Measurements from ENCODE around the gene FCHSD2.

FCHSD2 gene

GRCh38 chr11:73185680-73186293 is 43.7 kb upstream of the FCHSD2 start:
- H3K9ac ChIP-seq (ENCODE audit: low read depth, low read length): no peak overlapping the region
- no peak overlapping the region for H2AFZ ChIP-seq (ENCODE audit: low read depth, low read length)
- no peak overlapping the region for H3K4me3 ChIP-seq (ENCODE audit: low read depth in 1 of 2, low read length in 2 of 2)
- TF ChIP-seq CTCF (IDR thresholded peaks at IDR 0.05; ENCODE audit: borderline replicate concordance, extremely low read depth, low read length, poor library complexity, severe bottlenecking) (no peak), EZH2 (IDR thresholded peaks at IDR 0.05; ENCODE audit: borderline replicate concordance, low read depth, low read length, severe bottlenecking) (no peak)
- no peaks in the 10 kb centered on the region for H3K79me2 ChIP-seq (ENCODE audit: insufficient read depth, low read length)
- ATAC-seq (ENCODE audit: insufficient read depth, low read depth) (peak; percentile 20; the same call in 1 of the 3 replicates), DNase-seq (no peak)
- H3K36me3 ChIP-seq (ENCODE audit: insufficient read depth, low read length): no peaks in the 10 kb centered on the region
- no peak overlapping the region for H3K27ac ChIP-seq (ENCODE audit: low read length)
- peaks cover 7% of the 10 kb centered on the region for H3K27me3 ChIP-seq (ENCODE audit: insufficient read depth, low read length, poor library complexity)
- H3K4me2 ChIP-seq (ENCODE audit: insufficient read depth, low read length): no peak overlapping the region
- H4K20me1 ChIP-seq (ENCODE audit: insufficient read depth, low read length): no peaks in the 10 kb centered on the region
- no peaks in the 10 kb centered on the region for H3K4me1 ChIP-seq (ENCODE audit: insufficient read depth, low read length)
- no peaks in the 10 kb centered on the region for H3K9me3 ChIP-seq (ENCODE audit: insufficient read depth, low read length, severe bottlenecking)

- peak; percentile 58 for DNase-seq
- no peak overlapping the region for H3K4me3 ChIP-seq (ENCODE audit: low read depth in 1 of 2, low read length in 2 of 2)
- no peak overlapping the region for H3K27ac ChIP-seq (ENCODE audit: low read length)
- peak; percentile 90 for ATAC-seq (ENCODE audit: insufficient read depth, low read depth)
- no peaks in the 10 kb centered on the region for H3K4me1 ChIP-seq (ENCODE audit: insufficient read depth, low read length)
- peaks cover 7% of the 10 kb centered on the region for H3K27me3 ChIP-seq (ENCODE audit: insufficient read depth, low read length, poor library complexity)
- TF ChIP-seq EZH2 (IDR thresholded peaks at IDR 0.05; ENCODE audit: borderline replicate concordance, low read depth, low read length, severe bottlenecking) (no peak), CTCF (IDR thresholded peaks at IDR 0.05; ENCODE audit: borderline replicate concordance, extremely low read depth, low read length, poor library complexity, severe bottlenecking) (peak; percentile 88)
- H3K9me3 ChIP-seq (ENCODE audit: insufficient read depth, low read length, severe bottlenecking): no peaks in the 10 kb centered on the region
- no peak overlapping the region for H3K9ac ChIP-seq (ENCODE audit: low read depth, low read length)
- H2AFZ ChIP-seq (ENCODE audit: low read depth, low read length): no peak overlapping the region
- H3K4me2 ChIP-seq (ENCODE audit: insufficient read depth, low read length): no peak overlapping the region
- H4K20me1 ChIP-seq (ENCODE audit: insufficient read depth, low read length): no peaks in the 10 kb centered on the region
- no peaks in the 10 kb centered on the region for H3K36me3 ChIP-seq (ENCODE audit: insufficient read depth, low read length)
- no peaks in the 10 kb centered on the region for H3K79me2 ChIP-seq (ENCODE audit: insufficient read depth, low read length)
Observed at GRCh38 chr11:73184953-73185671, 43.0 kb upstream of the FCHSD2 start.

GRCh38 chr11:73182824-73183321 is 40.8 kb upstream of the FCHSD2 start:
- TF ChIP-seq CTCF (IDR thresholded peaks at IDR 0.05; ENCODE audit: borderline replicate concordance, extremely low read depth, low read length, poor library complexity, severe bottlenecking) (no peak), EZH2 (IDR thresholded peaks at IDR 0.05; ENCODE audit: borderline replicate concordance, low read depth, low read length, severe bottlenecking) (no peak)
- Histone ChIP-seq H2AFZ (ENCODE audit: low read depth, low read length) (no peak overlapping the region), H3K4me3 (ENCODE audit: low read depth in 1 of 2, low read length in 2 of 2) (no peak overlapping the region), H3K27ac (ENCODE audit: low read length) (no peak overlapping the region), H3K4me2 (ENCODE audit: insufficient read depth, low read length) (no peak overlapping the region), H4K20me1 (ENCODE audit: insufficient read depth, low read length) (no peaks in the 10 kb centered on the region; the same call in 1 of the 2 replicates), H3K27me3 (ENCODE audit: insufficient read depth, low read length, poor library complexity) (peaks cover 7% of the 10 kb centered on the region), H3K9me3 (ENCODE audit: insufficient read depth, low read length, severe bottlenecking) (no peaks in the 10 kb centered on the region), H3K9ac (ENCODE audit: low read depth, low read length) (no peak overlapping the region), H3K79me2 (ENCODE audit: insufficient read depth, low read length) (no peaks in the 10 kb centered on the region), H3K36me3 (ENCODE audit: insufficient read depth, low read length) (no peaks in the 10 kb centered on the region), H3K4me1 (ENCODE audit: insufficient read depth, low read length) (no peaks in the 10 kb centered on the region)
- DNase-seq (no peak), ATAC-seq (ENCODE audit: insufficient read depth, low read depth) (no peak)

Data from DND-41 (cell line).